GM12878 (cell line): ENCODE results near the gene ZBTB5.

ENCODE experiments used
- RCOR1 ChIP-seq: conservative IDR thresholded peaks from 2 replicates; pipeline ENCODE4 v1.6.1; 2012; ENCODE audit warnings: low read depth, low read length, improper control_type of control experiment
- SMC3 ChIP-seq: IDR thresholded peaks from 2 replicates; pipeline ENCODE4 v1.6.1; 2011; ENCODE audit warnings: low read length, improper control_type of control experiment, borderline replicate concordance
- ZNF384 ChIP-seq: IDR thresholded peaks from 2 replicates; pipeline ENCODE4 v1.6.1; 2012; ENCODE audit warnings: low read depth, mild to moderate bottlenecking, low read length, improper control_type of control experiment, borderline replicate concordance

GRCh38 chr9:37441776-37442370, 23.4 kb downstream of the ZBTB5 start:
- TF ChIP-seq RCOR1 (no peak), SMC3 (no peak), ZNF384 (no peak)
